Measurements from ENCODE around the gene STON2.

The STON2 gene

GRCh38 chr14:81305065-81305464 lies 95.1 kb downstream of the STON2 start:
- no peak for TF ChIP-seq CTCF (IDR thresholded peaks at IDR 0.05; ENCODE audit: insufficient read depth, missing control alignments)
- FAIRE-seq (no peak), DNase-seq (ENCODE audit: insufficient read length, low spot score) (no peak)

GRCh38 chr14:81303258-81303935 lies 96.7 kb downstream of the STON2 start:
- DNase-seq (ENCODE audit: insufficient read length, low spot score) (no peak), FAIRE-seq (no peak)
- no peak for TF ChIP-seq CTCF (IDR thresholded peaks at IDR 0.05; ENCODE audit: insufficient read depth, missing control alignments)

DNA sequence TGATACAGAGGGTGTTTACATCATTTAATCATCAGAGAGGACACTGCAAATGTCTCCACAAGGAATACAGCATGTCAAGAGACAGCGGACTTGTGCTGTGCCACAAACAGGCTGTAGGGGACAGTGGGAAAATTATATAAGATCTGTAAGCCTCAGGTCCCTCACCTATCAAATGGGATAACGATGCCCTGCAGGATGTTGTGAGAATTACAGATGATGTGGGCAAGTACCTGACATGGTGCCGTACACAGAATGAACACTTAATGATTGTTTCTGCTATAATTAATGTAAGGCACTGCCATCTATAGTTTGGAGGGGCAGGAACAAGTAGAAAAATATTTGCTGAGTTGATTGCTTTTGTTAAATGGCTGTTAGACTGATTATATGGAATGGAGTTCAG lies 97.5 kb downstream of the STON2 start:
- no peak for TF ChIP-seq CTCF (IDR thresholded peaks at IDR 0.05; ENCODE audit: insufficient read depth, missing control alignments)
- no peak for FAIRE-seq
- DNase-seq (ENCODE audit: insufficient read length, low spot score), result no peak

- no peak for TF ChIP-seq CTCF (IDR thresholded peaks at IDR 0.05; ENCODE audit: insufficient read depth, missing control alignments)
- DNase-seq (ENCODE audit: insufficient read length, low spot score) (no peak), FAIRE-seq (no peak)
Measured at GRCh38 chr14:81301813-81302212, 98.3 kb downstream of the STON2 start.

GRCh38 chr14:81301371-81301770 lies 98.8 kb downstream of the STON2 start:
- TF ChIP-seq CTCF (IDR thresholded peaks at IDR 0.05; ENCODE audit: insufficient read depth, missing control alignments), result no peak
- no peak for DNase-seq (ENCODE audit: insufficient read length, low spot score)
- peak; percentile 16 for FAIRE-seq

DNA sequence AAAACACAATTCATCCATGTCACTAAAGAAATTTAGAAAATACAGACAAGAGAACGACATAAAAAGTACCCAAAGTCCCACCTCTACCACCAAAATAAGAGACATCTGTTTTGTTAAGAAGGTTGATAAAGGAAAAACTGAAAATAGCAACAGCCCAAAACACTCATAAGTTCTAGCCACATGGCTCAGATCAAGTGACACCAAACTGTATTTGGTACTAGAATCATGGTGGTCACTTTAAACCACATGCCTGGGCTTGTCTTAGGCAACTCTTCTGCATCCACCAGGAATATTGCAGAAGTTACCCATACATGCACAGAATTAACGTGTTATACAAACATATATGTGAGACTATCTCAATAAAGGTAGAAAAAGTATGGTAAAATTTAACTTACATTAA lies 101.2 kb downstream of the STON2 start:
- FAIRE-seq, result no peak
- no peak for TF ChIP-seq CTCF (IDR thresholded peaks at IDR 0.05; ENCODE audit: insufficient read depth, missing control alignments)
- no peak for DNase-seq (ENCODE audit: insufficient read length, low spot score)

- no peak for TF ChIP-seq CTCF (IDR thresholded peaks at IDR 0.05; ENCODE audit: insufficient read depth, missing control alignments)
- FAIRE-seq, result no peak
- DNase-seq (ENCODE audit: insufficient read length, low spot score), result no peak
Measured at GRCh38 chr14:81298122-81298521, 102.0 kb downstream of the STON2 start.

Measured in D721Med (cell line).